Endothelial cell of umbilical vein (primary cell): ENCODE measurements around the gene MMP23B.

Experiments used
- EZH2 ChIP-seq: IDR thresholded peaks from 2 replicates; pipeline ENCODE4 v1.6.1; 2012; ENCODE audit warnings: borderline replicate concordance, low read depth, mild to moderate bottlenecking, moderate library complexity, low read length, inconsistent platforms; ENCODE audit not compliant: severe bottlenecking
- POLR2AphosphoS5 ChIP-seq: IDR thresholded peaks from 2 replicates; pipeline ENCODE4 v1.6.1; 2012; ENCODE audit warnings: low read depth, mild to moderate bottlenecking, control low read depth, low read length, moderate library complexity; ENCODE audit not compliant: insufficient read depth
- TF ChIP-seq, protein P1 (sequence below), 2 donors: IDR thresholded peaks; 1 replicate in 1 of 2; 2 replicates in 1 of 2; pipeline ENCODE4 v1.5.1; 2011; ENCODE audit warnings: low read length in 2 of 2, mild to moderate bottlenecking in 2 of 2, moderate library complexity in 2 of 2, control low read depth in 1 of 2, inconsistent platforms in 1 of 2, low read depth in 1 of 2; ENCODE audit not compliant: insufficient read depth in 1 of 2; ENCODE audit errors: extremely low read depth in 1 of 2

DNA sequence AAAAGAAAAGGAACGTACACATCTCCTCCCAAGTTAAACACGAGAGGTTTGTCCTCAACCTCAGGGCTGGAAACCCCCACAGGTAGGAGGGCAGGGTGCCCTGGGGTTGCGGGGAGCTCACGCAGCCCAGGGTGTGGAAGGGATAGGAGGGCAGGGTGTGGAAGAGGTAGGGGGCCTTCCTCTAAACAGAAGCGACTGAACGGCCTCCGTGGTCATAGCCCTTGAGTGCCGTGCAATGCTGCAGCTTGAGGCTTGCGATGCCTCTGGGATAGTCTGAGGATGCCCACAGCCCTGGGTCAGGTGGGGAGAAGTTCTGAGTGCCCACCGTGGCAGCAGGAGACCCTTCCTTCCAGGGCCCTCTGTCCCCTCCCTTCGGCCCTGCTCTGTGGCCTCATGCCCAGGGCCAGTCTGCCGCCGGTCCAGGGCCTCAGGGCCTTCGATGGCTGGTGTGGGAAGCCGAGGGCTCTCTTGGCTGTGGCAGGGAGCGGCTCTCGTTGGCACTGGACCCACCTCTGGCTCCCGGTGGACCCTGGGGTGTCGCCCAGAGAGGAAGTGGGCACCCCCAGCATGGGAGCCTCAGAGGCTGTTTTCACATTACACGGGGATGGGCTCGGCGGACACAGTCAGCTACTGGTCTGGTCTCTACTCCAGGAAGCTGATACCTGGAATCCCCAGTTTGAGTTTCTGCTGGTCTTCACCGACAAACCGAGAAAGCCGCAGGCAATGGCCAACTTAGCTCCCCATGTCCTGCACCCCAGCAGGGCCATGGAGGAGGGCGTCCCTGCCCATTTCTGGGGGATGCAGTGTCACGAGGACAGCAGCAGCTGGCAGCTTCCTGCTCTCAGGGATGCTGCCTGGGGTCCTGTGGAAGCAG lies 33.2 kb downstream of the MMP23B start:
- TF ChIP-seq, protein P1, sequence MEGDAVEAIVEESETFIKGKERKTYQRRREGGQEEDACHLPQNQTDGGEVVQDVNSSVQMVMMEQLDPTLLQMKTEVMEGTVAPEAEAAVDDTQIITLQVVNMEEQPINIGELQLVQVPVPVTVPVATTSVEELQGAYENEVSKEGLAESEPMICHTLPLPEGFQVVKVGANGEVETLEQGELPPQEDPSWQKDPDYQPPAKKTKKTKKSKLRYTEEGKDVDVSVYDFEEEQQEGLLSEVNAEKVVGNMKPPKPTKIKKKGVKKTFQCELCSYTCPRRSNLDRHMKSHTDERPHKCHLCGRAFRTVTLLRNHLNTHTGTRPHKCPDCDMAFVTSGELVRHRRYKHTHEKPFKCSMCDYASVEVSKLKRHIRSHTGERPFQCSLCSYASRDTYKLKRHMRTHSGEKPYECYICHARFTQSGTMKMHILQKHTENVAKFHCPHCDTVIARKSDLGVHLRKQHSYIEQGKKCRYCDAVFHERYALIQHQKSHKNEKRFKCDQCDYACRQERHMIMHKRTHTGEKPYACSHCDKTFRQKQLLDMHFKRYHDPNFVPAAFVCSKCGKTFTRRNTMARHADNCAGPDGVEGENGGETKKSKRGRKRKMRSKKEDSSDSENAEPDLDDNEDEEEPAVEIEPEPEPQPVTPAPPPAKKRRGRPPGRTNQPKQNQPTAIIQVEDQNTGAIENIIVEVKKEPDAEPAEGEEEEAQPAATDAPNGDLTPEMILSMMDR (IDR thresholded peaks at IDR 0.05; ENCODE audit: extremely low read depth in 1 of 2, insufficient read depth in 1 of 2, low read depth in 1 of 2, low read length in 2 of 2), result no peak
- no peak for TF ChIP-seq POLR2AphosphoS5
- no peak for TF ChIP-seq EZH2
